Fibroblast of skin of left quadriceps (primary cell): Measurements from ENCODE around the gene RABGGTA.
"Not testable (repeated sequence)": the region's sequence is repeated elsewhere in the genome, so short reads cannot be mapped to it uniquely, and the experiment has no call there.

Experiments used
- DNase-seq, 2 experiments: peaks; one replicate each; pipeline ENCODE4 v3.0.0-alpha.2; 2013; ENCODE audit warnings: low read depth in 2 of 2

The RABGGTA gene

GRCh38 chr14:24241829-24242443, 29.5 kb downstream of the RABGGTA start:
- peak; percentile 78 to 82 for DNase-seq

- no peak for DNase-seq
Observed at GRCh38 chr14:24240110-24240918, 31.1 kb downstream of the RABGGTA start.

GRCh38 chr14:24238527-24239037, 32.8 kb downstream of the RABGGTA start:
- no peak for DNase-seq

GRCh38 chr14:24238123-24238522, 33.3 kb downstream of the RABGGTA start:
- no peak for DNase-seq

GRCh38 chr14:24237463-24237955, 33.9 kb downstream of the RABGGTA start:
- no peak for DNase-seq

- DNase-seq, result no peak
Observed at GRCh38 chr14:24236689-24237462, 34.5 kb downstream of the RABGGTA start.

- no peak for DNase-seq
Observed at GRCh38 chr14:24235804-24236688, 35.4 kb downstream of the RABGGTA start.

GRCh38 chr14:24234095-24235005, 37.0 kb downstream of the RABGGTA start:
- no peak for DNase-seq

- DNase-seq, result no peak
Observed at GRCh38 chr14:24233538-24233866, 37.9 kb downstream of the RABGGTA start.

GRCh38 chr14:24232645-24233537, 38.5 kb downstream of the RABGGTA start, which contains the start of gene GMPR2:
TSS of gene GMPR2 (plus strand) at chr14:24232929. CDS start at chr14:24233254, 325 bp downstream.
- no peak for DNase-seq

GRCh38 chr14:24232121-24232644, 39.2 kb downstream of the RABGGTA start, which contains the start of gene NEDD8:
TSS of gene NEDD8 (minus strand) at chr14:24232367. CDS start at chr14:24232267, 100 bp downstream.
- DNase-seq, result peak; percentile 95 to 96

- no peak for DNase-seq
Observed at GRCh38 chr14:24231263-24232120, 39.9 kb downstream of the RABGGTA start.

- DNase-seq, result no peak
Observed at GRCh38 chr14:24228902-24229301, 42.5 kb downstream of the RABGGTA start.

- no peak for DNase-seq
Observed at GRCh38 chr14:24226473-24226872, 44.9 kb downstream of the RABGGTA start.

GRCh38 chr14:24224618-24225071, 46.8 kb downstream of the RABGGTA start:
- DNase-seq, result peak; percentile 77 to 82

- not testable (repeated sequence) for DNase-seq
Observed at GRCh38 chr14:24222987-24223386, 48.4 kb downstream of the RABGGTA start.

- DNase-seq, result no peak
Observed at GRCh38 chr14:24219521-24219920, 51.9 kb downstream of the RABGGTA start.
